Thymus (tissue), 11 donors: ENCODE results near the gene SETD7. TPM values are rescaled to one million over a fixed set of nuclear protein-coding genes. Genes with fewer than 3 reads are reported as not detected.
A peak's percentile ranks its signal among the peaks of the same experiment; 100 is the strongest.

Experiments used
- DNase-seq, 9 donors: peaks; one replicate each; pipeline ENCODE4 v3.0.0-alpha.2; 2013; ENCODE audit warnings: low spot score in 9 of 9, low read depth in 6 of 9, missing footprints in 1 of 9
- H3K27ac ChIP-seq, 2 donors: one replicate each; pipeline ENCODE4 v1.5.1; 2013; ENCODE audit warnings: control low read depth in 1 of 2, low read depth in 1 of 2, low read length in 1 of 2, mild to moderate bottlenecking in 1 of 2, moderate library complexity in 1 of 2
- H3K27me3 ChIP-seq, 2 donors: one replicate each; pipeline ENCODE4 v1.5.1; 2013; ENCODE audit warnings: low read length in 1 of 2; ENCODE audit not compliant: control insufficient read depth in 2 of 2, insufficient read depth in 1 of 2
- H3K36me3 ChIP-seq, 2 donors: one replicate each; pipeline ENCODE4 v1.5.1; 2013; ENCODE audit warnings: low read length in 1 of 2, mild to moderate bottlenecking in 1 of 2, moderate library complexity in 1 of 2; ENCODE audit not compliant: control insufficient read depth in 2 of 2, insufficient read depth in 2 of 2
- H3K4me1 ChIP-seq, 2 donors: one replicate each; pipeline ENCODE4 v1.5.1; 2013; ENCODE audit warnings: low read length in 2 of 2; ENCODE audit not compliant: control insufficient read depth in 2 of 2, insufficient read depth in 2 of 2
- H3K4me3 ChIP-seq, 2 donors: one replicate each; pipeline ENCODE4 v1.5.1; 2013; ENCODE audit warnings: low read length in 2 of 2, control low read depth in 1 of 2, mild to moderate bottlenecking in 1 of 2
- H3K9me3 ChIP-seq, 2 donors: one replicate each; pipeline ENCODE4 v1.5.1; 2013; ENCODE audit warnings: low read length in 1 of 2, mild to moderate bottlenecking in 1 of 2; ENCODE audit not compliant: control insufficient read depth in 2 of 2, insufficient read depth in 1 of 2
- WGBS: extraction: QIAGEN DNeasy Blood & Tissue Kit; methylation state at CpG from one replicate; pipeline ENCODE4 v1.1.7; 2013; 5-methylcytosine and 5-hydroxymethylcytosine counted together
- polyA plus RNA-seq: library from polyadenylated mRNA; stranded (reverse); fragments of 200-250 nt; gene quantifications from one replicate; pipeline ENCODE4 v1.2.3, GENCODE V29; 2013
- total RNA-seq: library from RNA; stranded (reverse); fragments of 120-200 nt; gene quantifications from one replicate; pipeline ENCODE4 v1.2.4, GENCODE V29; 2013
- donor health status: healthy.

Gene SETD7
- total and polyA plus RNA-seq, 2 donors: 6.0 to 15.6 TPM

- Histone ChIP-seq H3K27ac (no peak overlapping the region), H3K4me1 (no peaks in the 10 kb centered on the region), H3K36me3 (no peaks in the 10 kb centered on the region), H3K9me3 (no peaks in the 10 kb centered on the region), H3K27me3 (no peaks in the 10 kb centered on the region), H3K4me3 (no peak overlapping the region)
- no peak for DNase-seq
- WGBS: 98% methylated on average over 2 of the region's 2 CpGs
Measured at GRCh38 chr4:139540161-139540560, 15.9 kb downstream of the SETD7 start.

- no peaks in the 10 kb centered on the region for H3K27me3 ChIP-seq
- H3K36me3 ChIP-seq: no peaks in the 10 kb centered on the region
- no peaks in the 10 kb centered on the region for H3K4me1 ChIP-seq
- 97% methylated on average over 7 of the region's 7 CpGs for WGBS
- no peak overlapping the region for H3K27ac ChIP-seq
- no peak for DNase-seq
- H3K4me3 ChIP-seq: no peak overlapping the region
- no peaks in the 10 kb centered on the region for H3K9me3 ChIP-seq
Measured at GRCh38 chr4:139537292-139537691, 18.7 kb downstream of the SETD7 start.

- H3K27ac ChIP-seq: no peak overlapping the region
- no peaks in the 10 kb centered on the region for H3K4me1 ChIP-seq
- WGBS: 97% methylated on average over 5 of the region's 5 CpGs
- DNase-seq: no peak
- no peaks in the 10 kb centered on the region for H3K36me3 ChIP-seq
- H3K4me3 ChIP-seq: no peak overlapping the region
- no peaks in the 10 kb centered on the region for H3K27me3 ChIP-seq
- no peaks in the 10 kb centered on the region for H3K9me3 ChIP-seq
Measured at GRCh38 chr4:139535871-139536234, 20.2 kb downstream of the SETD7 start.

GRCh38 chr4:139535228-139535870, 20.7 kb downstream of the SETD7 start:
- H3K27me3 ChIP-seq: no peaks in the 10 kb centered on the region
- H3K36me3 ChIP-seq: no peaks in the 10 kb centered on the region
- no peak overlapping the region for H3K4me3 ChIP-seq
- no peaks in the 10 kb centered on the region for H3K9me3 ChIP-seq
- WGBS: 97% methylated on average over 2 of the region's 2 CpGs
- no peaks in the 10 kb centered on the region for H3K4me1 ChIP-seq
- H3K27ac ChIP-seq: no peak overlapping the region
- no peak for DNase-seq

- 97% methylated on average over 9 of the region's 9 CpGs for WGBS
Measured at GRCh38 chr4:139534287-139534950, 21.6 kb downstream of the SETD7 start.

GRCh38 chr4:139533511-139533910, 22.5 kb downstream of the SETD7 start:
- WGBS: 96% methylated on average over 3 of the region's 3 CpGs
- Histone ChIP-seq H3K4me1 (peaks cover 0 to 4% of the 10 kb centered on the region in 2 donors), H3K36me3 (peaks cover 4 to 5% of the 10 kb centered on the region in 2 donors)

More at GRCh38 chr4:139534287-139534950, 21.6 kb downstream of the SETD7 start:
- no peak overlapping the region for H3K27ac ChIP-seq
- H3K4me3 ChIP-seq: no peak overlapping the region
- no peaks in the 10 kb centered on the region for H3K27me3 ChIP-seq
- no peaks in the 10 kb centered on the region for H3K9me3 ChIP-seq
- DNase-seq: no peak
- no peaks in the 10 kb centered on the region for H3K36me3 ChIP-seq
- H3K4me1 ChIP-seq: no peaks in the 10 kb centered on the region

GRCh38 chr4:139532947-139533346, 23.1 kb downstream of the SETD7 start:
- no peaks in the 10 kb centered on the region for H3K27me3 ChIP-seq
- no peak overlapping the region for H3K4me3 ChIP-seq
- H3K36me3 ChIP-seq: peaks cover 6% of the 10 kb centered on the region in 2 donors
- no peaks in the 10 kb centered on the region for H3K9me3 ChIP-seq
- 95% methylated on average over 8 of the region's 8 CpGs for WGBS
- H3K4me1 ChIP-seq: peaks cover 0 to 6% of the 10 kb centered on the region in 2 donors
- peak overlapping the region in 1 of 2 donors; percentile 23 for H3K27ac ChIP-seq
- DNase-seq: no peak

More at GRCh38 chr4:139533511-139533910, 22.5 kb downstream of the SETD7 start:
- Histone ChIP-seq H3K4me3 (no peak overlapping the region), H3K9me3 (no peaks in the 10 kb centered on the region), H3K27ac (peak overlapping the region in 1 of 2 donors; percentile 23), H3K27me3 (no peaks in the 10 kb centered on the region)
- DNase-seq: no peak

- H3K36me3 ChIP-seq: peaks cover 6% of the 10 kb centered on the region in 2 donors
- H3K9me3 ChIP-seq: no peaks in the 10 kb centered on the region
- H3K4me1 ChIP-seq: peaks cover 0 to 8% of the 10 kb centered on the region in 2 donors
- peak in 8 of 9 donors; percentile 6 to 71 (median 47) for DNase-seq
- H3K4me3 ChIP-seq: no peak overlapping the region
- no peaks in the 10 kb centered on the region for H3K27me3 ChIP-seq
- no peak overlapping the region for H3K27ac ChIP-seq
- WGBS: 56% methylated on average over 6 of the region's 6 CpGs
Measured at GRCh38 chr4:139530833-139531427, 25.1 kb downstream of the SETD7 start.

GRCh38 chr4:139528377-139529005, 27.5 kb downstream of the SETD7 start:
- Histone ChIP-seq H3K27me3 (no peaks in the 10 kb centered on the region), H3K4me3 (no peak overlapping the region), H3K9me3 (no peaks in the 10 kb centered on the region), H3K27ac (no peak overlapping the region), H3K36me3 (peaks cover 6% of the 10 kb centered on the region in 2 donors), H3K4me1 (peaks cover 0 to 8% of the 10 kb centered on the region in 2 donors)
- WGBS: 11% methylated on average over 2 of the region's 2 CpGs
- DNase-seq: peak in 1 of 9 donors; percentile 22
